IPS-NIHi11 (cell line): ENCODE measurements around the gene COTL1.

Experiments used
- DNase-seq: peaks from one replicate; pipeline ENCODE4 v3.0.0; 2012; ENCODE audit warnings: mixed read lengths, low spot score

COTL1 gene

DNA sequence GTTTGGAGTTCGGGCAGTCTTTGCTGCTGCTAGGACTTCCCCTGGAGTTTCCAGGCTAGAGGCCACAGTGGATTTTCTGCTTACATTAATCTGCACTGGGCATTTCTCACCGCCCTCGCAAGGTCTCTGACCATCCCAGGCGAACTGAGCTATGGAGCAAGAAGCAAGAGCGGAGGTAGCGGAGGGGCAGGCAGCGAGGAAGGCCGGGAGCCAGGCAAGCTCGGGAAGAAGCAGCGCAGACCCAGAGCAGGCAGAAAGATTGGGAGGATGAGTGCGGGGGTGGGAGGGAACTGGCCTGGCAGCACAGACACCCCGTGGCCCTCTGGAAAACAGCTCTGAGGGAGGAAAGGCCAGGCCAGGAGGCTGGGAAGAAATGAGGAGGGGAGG lies 3.8 kb downstream of the COTL1 start:
- no peak for DNase-seq

DNA sequence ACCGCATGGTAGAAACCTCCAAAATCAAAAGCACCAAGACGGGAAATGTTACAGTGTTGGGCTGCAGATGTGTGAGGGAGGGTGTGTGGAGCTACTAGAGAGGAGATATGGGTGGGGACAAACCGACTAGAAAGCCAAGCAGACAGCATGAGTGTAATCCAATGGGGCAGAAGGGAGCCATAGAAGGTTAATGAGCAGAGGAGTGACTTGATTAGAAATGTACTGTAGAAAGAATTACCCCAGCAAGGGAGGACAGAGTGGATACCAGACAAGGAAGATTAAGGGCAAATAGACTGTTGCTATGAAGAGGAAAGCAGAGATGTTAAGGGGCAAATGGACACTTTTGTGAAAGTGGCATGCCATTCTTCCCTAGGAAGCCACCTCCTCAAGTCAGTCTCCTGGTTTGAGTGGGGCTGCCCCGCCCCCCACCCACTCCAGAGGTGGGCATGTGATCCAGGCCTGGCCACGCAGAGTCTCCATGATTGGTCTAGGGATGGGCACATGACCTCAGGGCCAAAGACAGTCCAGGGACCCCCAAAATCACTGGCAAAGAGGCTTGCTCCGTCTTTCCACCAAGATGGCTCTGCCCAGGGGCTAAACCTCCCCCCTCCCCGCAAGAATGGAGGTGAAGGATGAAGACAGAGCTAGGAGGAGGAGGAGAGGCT lies 4.3 kb downstream of the COTL1 start:
- no peak for DNase-seq

DNA sequence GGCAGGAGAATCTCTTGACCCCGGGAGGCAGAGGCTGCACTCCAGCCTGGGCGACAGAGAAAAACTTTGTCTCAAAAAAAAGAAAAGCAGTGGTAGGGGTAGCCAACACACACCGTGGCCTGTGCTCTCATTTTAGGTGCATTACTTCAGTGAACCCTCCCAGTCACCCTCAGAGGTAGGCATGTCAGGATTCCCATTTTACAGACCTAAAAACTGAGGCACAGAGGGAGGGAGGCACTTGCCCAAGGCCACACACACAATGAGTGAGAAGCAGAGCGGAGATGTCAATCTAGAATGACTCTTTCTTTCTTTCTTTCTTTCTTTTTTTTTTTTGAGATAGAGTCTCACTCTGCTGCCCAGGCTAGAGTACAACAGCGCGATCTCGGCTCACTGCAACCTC lies 5.2 kb downstream of the COTL1 start:
- DNase-seq, result no peak

DNA sequence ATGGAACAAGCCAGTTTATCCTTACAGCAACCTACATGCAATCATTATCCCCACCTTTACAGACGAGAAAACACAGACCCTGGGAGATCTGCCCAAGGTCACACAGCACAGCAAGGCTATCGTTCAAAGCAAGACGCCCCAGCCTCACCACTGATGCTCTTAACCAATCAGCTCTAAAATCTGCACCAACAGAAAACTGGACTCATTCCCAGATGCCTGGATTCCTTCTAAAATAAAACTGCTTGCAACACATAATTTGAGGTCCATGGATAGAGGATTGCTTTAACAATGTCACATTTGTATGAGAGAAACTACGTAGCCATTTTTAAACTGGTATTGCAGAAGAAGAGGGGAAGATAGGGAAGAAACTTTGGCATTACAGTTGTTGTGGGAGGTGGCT lies 6.8 kb downstream of the COTL1 start:
- no peak for DNase-seq

DNA sequence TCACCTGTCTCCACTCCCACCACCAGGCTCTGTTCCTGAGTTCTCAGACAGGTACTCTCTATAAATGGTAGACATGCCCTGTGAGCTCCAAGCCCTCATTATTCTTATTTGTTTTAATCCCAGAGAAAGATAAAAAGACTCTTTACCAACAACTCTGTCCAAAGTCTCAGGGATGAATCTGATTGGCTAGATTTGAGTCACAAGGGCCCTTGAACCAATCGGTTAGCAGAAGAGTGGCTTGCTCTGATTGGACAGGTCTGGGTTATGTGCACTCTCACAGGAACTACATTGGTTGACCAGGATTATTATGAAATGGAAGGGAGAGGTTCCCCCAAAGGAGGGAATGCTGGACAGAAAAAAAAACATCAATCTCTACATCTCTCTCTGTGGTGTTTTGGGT lies 7.5 kb downstream of the COTL1 start:
- DNase-seq, result no peak

DNA sequence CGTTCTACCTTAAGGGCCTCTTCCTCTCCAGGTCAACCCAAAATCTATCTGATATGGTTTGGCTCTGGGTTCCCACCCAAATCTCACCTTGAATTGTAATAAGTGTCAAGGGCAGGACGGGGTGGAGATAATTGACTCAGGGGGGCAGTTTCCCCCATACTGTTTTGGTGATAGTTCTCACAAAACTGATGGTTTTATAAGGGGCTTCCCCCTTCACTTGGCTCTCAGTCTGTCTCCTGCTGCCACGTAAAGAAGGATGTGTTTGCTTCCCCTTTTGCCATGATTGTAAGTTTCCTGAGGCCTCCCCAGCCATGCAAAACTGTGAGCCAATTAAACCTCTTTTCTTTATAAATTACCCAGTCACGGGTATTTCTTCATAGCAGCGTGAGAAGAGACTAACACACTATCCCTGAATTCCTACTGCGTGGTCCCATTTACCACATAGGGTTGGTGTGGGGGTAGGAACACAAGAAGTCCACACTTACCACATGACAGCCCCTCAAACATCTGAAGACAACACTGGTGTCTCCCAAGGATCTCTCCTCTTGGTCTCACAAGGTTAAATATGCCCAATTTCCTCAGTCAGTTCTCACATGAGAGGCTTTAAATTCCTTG lies 8.2 kb downstream of the COTL1 start:
- no peak for DNase-seq

DNA sequence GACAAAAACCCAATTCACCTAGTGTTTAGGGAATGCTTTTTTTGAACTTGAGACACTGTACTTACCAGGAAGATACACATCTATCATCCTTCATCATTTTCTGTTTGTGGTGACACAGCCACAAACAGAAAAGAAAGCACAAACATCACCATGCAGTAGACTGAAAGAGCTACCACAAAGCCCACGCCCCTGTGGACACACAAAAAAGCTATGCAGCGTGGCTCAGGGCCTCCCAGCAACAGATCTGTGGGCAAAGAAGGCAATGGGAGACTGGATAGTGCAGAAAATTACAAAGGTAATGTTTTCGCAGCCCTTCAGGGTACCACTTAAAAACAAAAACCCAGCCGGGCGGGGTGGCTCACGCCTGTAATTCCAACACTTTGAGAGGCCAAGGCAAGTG lies 9.6 kb downstream of the COTL1 start:
- DNase-seq, result no peak

DNA sequence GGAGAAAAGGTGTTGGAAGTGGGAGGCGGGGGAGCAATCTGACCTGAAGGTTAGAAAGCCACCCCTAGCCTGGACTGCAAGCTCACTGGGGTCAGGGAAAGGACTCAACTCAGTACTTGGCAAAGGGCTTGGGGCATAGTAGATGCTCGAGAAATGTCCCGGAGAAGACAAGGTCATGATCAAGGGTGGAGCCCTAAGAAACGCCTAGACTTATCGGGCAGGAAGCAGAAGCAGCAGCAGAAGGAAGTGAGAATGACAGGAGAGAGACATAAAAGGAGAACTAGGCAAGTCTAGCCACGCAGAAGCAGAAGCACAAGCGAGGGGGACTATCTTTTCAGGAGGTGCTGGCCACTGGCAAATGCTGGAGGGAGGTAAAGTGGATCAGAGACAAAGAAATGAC lies 10.2 kb downstream of the COTL1 start:
- DNase-seq, result no peak

DNA sequence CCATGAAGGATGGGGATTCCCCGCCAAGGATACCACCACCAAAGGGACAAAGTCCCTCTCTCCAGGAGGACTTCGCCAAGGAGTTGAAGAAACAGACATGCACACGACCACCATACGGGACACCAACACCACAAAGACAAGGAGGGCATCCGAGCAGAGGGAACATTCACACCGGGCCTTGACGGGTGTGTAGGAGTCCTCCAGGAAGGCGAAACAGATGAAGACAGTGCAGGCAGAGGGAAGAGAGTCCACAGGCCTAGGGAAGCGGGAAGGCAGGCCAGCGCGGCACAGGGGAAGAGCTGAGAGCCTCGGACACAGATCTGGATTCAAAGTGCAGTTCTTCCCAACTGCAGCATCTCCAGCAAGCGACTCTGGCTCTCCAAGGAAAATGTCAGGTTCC lies 10.8 kb downstream of the COTL1 start:
- DNase-seq, result no peak

DNA sequence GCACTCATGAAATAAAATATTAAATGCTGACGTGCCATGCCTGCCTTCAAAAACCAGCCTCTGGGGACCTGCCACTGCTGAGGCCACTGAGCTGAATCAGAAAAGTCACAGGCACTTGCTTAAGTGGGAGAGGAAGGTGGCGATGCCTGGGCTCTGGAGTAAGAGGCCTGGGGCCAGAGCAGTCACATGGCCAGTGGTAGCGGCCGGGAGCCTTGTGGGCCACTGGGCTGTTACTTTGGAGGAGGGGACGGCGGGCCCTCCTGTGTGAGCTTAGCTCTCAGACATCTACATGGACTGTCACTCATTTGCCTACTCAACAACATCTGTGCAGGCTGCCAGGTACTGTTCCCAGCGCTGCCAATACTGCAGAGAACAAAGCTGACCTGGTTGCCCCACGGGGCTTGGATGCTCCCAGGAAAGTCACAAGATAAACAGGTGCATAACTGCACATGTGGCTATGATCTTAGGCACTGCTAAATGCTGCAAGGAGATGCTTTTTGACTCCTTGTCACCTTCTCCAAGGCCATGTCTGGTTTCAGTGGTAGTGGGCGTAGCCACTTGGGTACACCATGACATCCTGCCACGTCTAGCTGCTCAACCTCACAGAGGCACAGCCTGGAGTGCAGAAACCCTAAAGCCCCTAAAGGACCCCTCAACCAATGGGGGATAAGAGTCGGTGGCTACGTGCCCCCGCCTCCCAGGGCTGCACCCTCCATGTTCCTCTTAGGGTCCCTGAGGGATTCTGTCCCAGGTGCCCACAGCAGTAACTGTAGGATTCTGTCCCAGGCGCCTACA lies 11.6 kb downstream of the COTL1 start:
- DNase-seq, result no peak

DNA sequence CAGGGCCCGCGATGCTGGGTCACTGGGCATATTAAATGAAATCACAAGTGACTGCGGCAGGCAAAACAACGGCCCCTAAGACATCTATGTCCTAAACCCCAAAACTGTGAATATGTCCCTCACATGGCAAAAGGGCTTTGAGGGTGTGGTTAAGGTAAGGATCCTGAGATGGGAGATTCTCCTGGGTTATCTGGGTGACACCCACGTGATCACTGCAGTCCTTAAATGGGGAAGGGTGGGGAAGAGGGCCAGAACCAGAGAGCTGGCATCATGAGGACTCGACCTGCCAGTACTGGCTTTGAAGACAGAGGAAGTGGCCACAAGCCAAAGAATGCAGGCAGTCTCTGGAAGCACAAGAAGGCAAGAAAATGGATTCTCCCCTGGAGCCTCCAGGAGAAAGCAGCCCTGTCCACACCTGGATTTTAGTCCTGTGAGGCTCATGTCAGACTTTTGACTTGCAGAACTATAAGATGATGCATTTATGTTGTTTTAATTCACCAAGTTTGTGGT lies 12.5 kb downstream of the COTL1 start:
- no peak for DNase-seq

DNA sequence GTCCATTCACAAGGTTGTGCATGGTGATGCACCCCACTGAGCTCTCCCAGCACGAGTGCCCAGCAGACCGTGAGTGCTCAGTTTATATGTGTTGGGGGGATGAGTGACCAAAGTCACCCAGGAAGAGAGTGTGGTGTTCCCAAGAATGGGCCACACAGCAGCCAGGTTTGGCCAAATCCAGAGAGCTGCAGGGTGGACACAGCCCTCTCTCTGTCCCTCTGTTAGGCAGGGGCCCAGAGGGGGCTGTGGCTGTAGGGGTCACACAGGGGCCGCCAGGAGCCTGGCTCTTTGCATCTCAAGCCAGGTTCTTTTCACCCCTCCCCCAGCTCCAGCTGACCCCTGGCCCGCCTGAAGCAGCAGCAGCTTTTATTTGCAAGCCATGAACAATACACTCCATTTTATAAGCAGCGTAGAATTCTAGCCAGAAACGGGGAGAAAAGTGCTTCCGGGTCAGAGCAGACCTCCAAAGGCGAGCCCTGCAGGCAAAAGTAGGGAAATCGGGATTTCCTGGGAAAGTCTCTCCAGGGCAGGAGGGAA lies 13.3 kb downstream of the COTL1 start:
- no peak for DNase-seq

DNA sequence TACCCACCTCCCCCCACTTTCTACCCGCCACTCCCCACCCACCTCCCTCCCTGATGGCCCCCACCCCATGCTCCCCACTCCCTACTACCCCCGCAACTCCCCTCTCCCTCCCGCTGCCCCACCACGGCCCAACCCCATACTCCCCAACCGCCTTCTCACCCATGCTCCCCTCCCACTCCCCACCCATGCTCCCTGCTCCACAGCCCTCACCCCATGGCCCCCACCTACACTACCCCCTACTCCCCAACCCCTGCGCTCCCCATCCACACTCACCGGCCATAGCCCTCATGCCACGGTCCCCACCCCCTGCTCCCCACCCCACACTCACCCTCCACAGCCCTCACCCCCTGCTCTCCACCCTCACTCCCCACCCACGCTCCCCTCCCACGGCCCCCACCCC lies 13.9 kb downstream of the COTL1 start:
- DNase-seq, result no peak

DNA sequence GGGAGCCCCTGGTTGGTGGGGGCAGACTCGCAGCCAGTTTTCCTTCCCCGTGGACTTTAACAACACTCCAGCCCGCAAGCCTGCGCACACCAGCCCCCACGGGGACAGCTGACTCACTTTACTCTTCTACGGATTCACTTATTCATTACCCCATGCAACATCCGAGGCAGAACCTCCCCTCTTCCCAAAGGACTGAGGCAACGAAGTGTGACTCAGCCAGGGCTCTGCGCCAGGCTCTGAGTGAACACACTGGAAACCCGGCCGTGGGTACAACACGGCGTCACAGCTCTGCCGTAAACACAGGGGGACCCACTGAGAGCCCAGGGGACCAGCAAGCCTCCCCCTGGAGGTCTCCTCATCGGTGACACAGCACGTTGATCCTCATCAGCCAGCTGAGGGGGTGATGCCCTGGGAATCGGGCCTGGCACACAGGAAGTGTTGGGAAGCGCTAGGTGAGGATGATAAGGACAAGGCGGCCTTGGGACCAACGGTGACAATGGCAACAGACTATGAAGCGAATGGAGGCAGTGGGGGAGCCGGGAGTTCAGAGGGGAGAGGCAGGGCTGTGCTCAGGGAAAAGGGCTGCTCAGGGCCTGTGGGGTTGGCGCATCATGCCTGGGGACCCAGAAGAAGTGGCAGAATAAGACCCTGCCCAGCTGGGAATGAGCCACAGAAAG lies 14.6 kb downstream of the COTL1 start:
- no peak for DNase-seq

DNA sequence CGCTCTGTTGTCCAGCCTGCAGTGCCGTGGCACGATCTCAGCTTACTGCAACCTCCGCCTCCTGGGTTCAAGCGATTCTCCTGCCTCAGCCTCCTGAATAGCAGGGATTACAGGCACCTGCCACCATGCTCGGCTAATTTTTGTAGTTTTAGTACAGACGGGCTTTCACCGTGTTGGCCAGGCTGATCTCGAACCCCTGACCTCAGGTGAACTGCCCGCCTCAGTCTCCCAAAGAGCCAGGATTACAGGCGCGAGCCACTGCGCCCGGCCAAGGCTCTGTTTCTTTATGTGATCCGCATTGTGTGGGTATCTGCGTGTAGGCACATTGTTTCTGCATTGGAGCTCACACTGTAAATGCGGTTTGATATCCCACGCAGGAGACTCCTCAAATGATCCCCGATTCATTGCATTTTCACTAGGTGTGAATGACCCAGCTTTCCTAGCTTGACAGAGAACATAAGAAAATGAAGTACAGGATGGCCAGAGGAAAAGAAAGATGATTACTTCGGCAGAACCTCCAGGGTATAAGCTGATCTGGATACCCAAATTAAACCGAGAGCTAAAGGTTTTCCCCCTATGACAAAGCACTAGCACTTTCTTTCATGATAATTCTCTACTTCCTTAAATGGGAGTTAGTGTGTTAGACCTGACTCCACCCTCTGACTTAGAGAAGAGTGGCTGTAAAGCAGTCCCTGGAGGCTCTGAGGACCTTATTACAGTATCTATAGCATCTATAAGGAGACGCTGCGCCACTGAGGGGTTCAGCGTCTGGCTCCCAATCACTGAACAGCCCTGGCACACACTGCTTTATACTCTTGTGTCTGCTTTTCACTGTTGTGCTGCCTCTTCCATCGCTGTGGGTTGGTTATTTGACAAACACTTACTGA lies 17.3 kb downstream of the COTL1 start:
- DNase-seq, result no peak

DNA sequence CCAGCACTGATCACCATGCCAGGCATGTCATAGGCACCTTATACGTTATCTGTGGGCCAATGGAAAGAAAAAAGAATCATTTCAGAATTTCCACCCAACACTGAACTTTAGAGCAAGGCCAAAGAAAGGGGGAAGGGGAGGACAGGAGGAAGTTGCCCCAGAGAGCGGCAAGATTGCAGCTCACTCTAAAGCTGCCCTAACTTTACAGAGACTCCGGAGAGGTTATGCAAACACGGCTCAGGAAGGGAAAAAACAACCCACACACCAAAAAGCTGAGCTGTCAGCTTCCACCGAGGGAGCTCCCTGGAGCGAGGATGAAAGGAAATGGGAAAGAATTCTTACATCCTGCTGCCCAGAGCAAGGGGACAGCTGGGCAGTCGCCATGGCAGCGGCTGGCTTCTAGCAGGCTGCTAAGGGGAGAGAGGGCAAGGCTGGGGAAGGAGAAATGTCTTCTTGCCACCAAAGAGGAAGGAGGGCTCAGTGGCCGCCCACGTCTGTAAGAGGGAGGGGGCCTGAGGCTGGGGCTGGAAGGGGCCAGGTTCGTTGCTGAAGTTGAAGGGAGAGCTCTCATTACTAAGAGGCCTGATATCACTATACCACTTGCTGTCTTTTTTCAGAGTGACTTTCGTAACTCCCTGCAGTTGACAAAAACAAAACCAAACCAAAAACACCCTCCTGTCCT lies 18.2 kb downstream of the COTL1 start:
- DNase-seq, result peak; percentile 68

DNA sequence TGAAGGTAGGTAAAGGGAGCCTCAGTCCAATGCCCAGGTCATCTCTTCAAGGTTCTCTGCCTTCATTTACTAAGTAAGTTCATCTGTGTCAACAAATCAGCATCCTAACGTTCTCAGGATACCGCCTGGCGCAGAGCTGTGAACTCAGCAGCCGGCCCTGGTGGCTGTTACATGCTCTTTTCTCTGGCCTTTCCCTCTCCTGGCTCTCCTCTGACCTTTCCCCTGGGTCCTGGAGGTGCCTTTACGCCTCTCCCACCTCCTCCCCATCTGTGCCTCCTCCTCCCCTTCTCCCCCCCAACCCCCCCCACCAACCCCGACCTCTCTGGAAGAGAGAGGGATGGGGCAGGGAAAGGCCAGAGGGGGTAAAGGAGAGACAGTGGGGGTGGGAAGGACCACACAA lies 19.5 kb downstream of the COTL1 start:
- peak; percentile 32 for DNase-seq

DNA sequence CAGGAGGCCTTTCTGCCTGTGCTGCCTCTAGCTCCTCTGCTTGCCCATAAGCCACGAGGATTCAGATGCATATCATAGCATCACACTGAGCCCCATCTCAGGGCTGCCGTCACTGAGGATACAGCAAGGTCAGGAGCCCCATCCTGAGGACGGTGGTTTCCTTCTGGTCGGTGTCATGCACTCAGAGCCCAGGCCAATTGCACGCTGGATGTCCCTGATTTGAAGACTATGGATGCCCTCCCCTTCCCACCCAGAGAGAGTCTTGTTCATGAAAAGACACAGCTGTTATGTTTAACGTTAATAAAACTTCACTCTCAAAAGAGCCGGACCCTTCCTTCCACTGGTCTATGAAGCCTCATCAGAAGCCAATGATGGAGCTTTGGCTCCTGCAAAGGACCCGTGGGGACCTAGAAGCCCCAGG lies 19.9 kb downstream of the COTL1 start:
- no peak for DNase-seq

DNA sequence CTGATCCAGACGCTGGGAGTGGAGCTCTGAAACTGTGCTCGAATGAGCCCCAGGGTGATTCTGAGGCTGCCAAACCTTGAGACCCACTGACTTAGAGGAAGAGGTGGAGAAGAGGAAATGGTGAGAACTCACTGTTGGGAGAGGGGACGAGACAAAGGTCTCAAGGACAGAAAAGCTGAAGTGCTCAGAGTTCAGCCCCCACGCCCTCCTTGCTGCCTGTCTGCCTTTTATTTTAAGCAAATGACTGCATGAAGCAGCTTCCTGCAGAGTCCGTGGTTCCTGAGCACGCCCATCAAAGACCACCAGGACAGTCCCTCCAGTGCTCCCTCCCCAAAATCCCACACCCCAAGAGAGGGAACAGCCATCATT lies 20.4 kb downstream of the COTL1 start:
- no peak for DNase-seq

DNA sequence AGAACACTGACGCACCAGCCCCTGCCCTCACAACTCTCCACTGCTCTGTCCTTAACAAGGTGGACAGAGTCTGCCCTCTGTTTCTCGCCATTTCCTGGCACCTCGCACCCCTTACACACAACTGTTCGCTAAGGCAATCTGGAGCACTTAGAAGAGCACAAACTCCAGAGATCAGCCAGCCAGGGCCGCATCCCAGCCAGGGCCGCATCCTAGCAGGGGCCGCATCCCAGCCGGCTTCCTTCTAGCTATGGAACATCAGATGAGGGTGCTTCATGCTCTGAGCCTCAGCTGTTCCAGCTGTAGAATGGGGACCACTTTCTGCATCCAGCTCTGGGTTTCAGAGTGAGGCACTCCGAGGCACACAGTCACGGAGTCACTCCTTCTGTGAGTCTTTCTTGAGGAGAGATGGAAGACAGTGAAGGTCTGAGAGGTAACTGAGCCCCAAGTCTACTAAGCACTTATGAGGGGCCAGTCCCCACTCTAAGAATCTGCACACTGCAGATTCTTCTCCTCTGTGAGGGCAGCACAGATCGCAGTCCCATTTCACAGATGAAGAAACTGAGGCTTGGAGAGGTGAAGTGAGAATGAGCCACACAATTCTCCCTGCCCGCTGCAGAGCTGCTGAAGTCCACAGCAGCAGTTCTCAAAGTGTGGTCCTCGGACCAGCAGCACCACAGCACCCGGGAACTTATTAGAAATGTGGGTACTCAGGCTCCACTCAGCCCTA lies 20.9 kb downstream of the COTL1 start:
- no peak for DNase-seq
